ELR (cell line): ENCODE data around the gene NRCAM.

Source experiments
- DNase-seq: peaks from one replicate; pipeline ENCODE4 v3.0.0-alpha.2; 2015; ENCODE audit warnings: low read depth

NRCAM gene

GRCh38 chr7:108459922-108460551 lies 3.8 kb upstream of the NRCAM start:
- peak; percentile 44 for DNase-seq

- DNase-seq = no peak
Observed at GRCh38 chr7:108457871-108458270, 1.6 kb upstream of the NRCAM start.

GRCh38 chr7:108456845-108457540 lies 757 bp upstream of the NRCAM start:
- DNase-seq = no peak

- DNase-seq = no peak
Observed at GRCh38 chr7:108455551-108455997, 662 bp downstream of the NRCAM start.

GRCh38 chr7:108454674-108455550 lies 1.3 kb downstream of the NRCAM start:
- DNase-seq = peak; percentile 34

GRCh38 chr7:108454317-108454673 lies 1.9 kb downstream of the NRCAM start:
- DNase-seq = no peak

- DNase-seq = no peak
Observed at GRCh38 chr7:108453320-108453719, 2.9 kb downstream of the NRCAM start.

GRCh38 chr7:108452707-108453106 lies 3.5 kb downstream of the NRCAM start:
- peak; percentile 51 for DNase-seq

- DNase-seq = no peak
Observed at GRCh38 chr7:108451296-108451848, 4.9 kb downstream of the NRCAM start.

- DNase-seq = no peak
Observed at GRCh38 chr7:108450160-108450559, 6.1 kb downstream of the NRCAM start.

- no peak for DNase-seq
Observed at GRCh38 chr7:108449521-108449920, 6.7 kb downstream of the NRCAM start.

- no peak for DNase-seq
Observed at GRCh38 chr7:108448584-108449505, 7.4 kb downstream of the NRCAM start.

- no peak for DNase-seq
Observed at GRCh38 chr7:108442039-108442568, 14.1 kb downstream of the NRCAM start.

- no peak for DNase-seq
Observed at GRCh38 chr7:108441392-108441955, 14.8 kb downstream of the NRCAM start.

- no peak for DNase-seq
Observed at GRCh38 chr7:108440613-108441012, 15.6 kb downstream of the NRCAM start.

GRCh38 chr7:108436906-108437305 lies 19.3 kb downstream of the NRCAM start:
- DNase-seq = no peak

- DNase-seq = no peak
Observed at GRCh38 chr7:108434010-108434409, 22.2 kb downstream of the NRCAM start.

- no peak for DNase-seq
Observed at GRCh38 chr7:108431099-108431498, 25.1 kb downstream of the NRCAM start.

- DNase-seq = no peak
Observed at GRCh38 chr7:108430664-108431063, 25.6 kb downstream of the NRCAM start.

GRCh38 chr7:108427766-108428165 lies 28.5 kb downstream of the NRCAM start:
- DNase-seq = no peak
